B cell (primary cell): Measurements from ENCODE around the gene ARRB1. TPM values are rescaled to one million over a fixed set of nuclear protein-coding genes. Genes with fewer than 3 reads are reported as not detected.
A peak's percentile ranks its signal among the peaks of the same experiment; 100 is the strongest.

Experiments
- ATAC-seq: fragments of 200-7000 bp; cut with Tn5 transposase; one replicate; pipeline ENCODE4 v1.10.0; 2021; ENCODE audit warnings: low read depth, mild to moderate bottlenecking, moderate number of reproducible peaks, moderate library complexity
- CTCF ChIA-PET: fragments of 350-600 bp; sonication (Branson Sonifier 250); formaldehyde crosslinking; loops from one replicate; lab custom pipeline; 2021; ENCODE audit warnings: antibody characterized with exemption, inconsistent platforms; lab: Charles Lee
- POLR2A ChIA-PET: fragments of 350-600 bp; sonication (Branson Sonifier 250); formaldehyde crosslinking; loops from one replicate; lab custom pipeline; 2021; ENCODE audit warnings: antibody characterized with exemption; lab: Charles Lee
- DNase-seq: peaks from one replicate; pipeline ENCODE4 v3.0.0; 2013
- H2AFZ ChIP-seq: 2 replicates; pipeline ENCODE4 v1.6.1; 2012; ENCODE audit warnings: mild to moderate bottlenecking, low read depth, low read length; ENCODE audit not compliant: insufficient read depth, poor library complexity, severe bottlenecking
- H3K27ac ChIP-seq, 2 donors: 1 replicate in 1 of 2; 2 replicates in 1 of 2; pipeline ENCODE4 v1.5.1; 2012 to 2013; ENCODE audit warnings: low read length in 2 of 2, mild to moderate bottlenecking in 2 of 2, moderate library complexity in 1 of 2
- H3K27me3 ChIP-seq, 4 experiments: fragments of 200-600 bp in 1 of 4; sonication (generic) in 1 of 4; replicated peaks in 1 of 4; 1 replicate in 2 of 4; 2 replicates in 2 of 4; pipeline versions ENCODE4 v1.6.1 to v1.7.0; 2013 to 2016; ENCODE audit warnings: low read length in 3 of 4, mild to moderate bottlenecking in 2 of 4, mixed read lengths in 1 of 4, moderate library complexity in 1 of 4; ENCODE audit not compliant: insufficient read depth in 4 of 4, control insufficient read depth in 3 of 4; ENCODE audit errors: control extremely low read depth in 1 of 4
- H3K36me3 ChIP-seq, 2 experiments: replicated peaks in 1 of 2; 1 replicate in 1 of 2; 2 replicates in 1 of 2; pipeline versions ENCODE4 v1.6.1 to v1.7.1; 2013; ENCODE audit warnings: low read length in 1 of 2; ENCODE audit not compliant: insufficient read depth in 2 of 2, control insufficient read depth in 1 of 2; ENCODE audit errors: control extremely low read depth in 1 of 2, extremely low read depth in 1 of 2
- H3K4me1 ChIP-seq, 2 donors: fragments of 200-600 bp in 1 of 2; sonication (generic) in 1 of 2; 1 replicate in 1 of 2; 2 replicates in 1 of 2; pipeline versions ENCODE4 v1.5.1 to v1.6.1; 2013 to 2017; ENCODE audit warnings: low read length in 2 of 2; ENCODE audit not compliant: control insufficient read depth in 2 of 2, insufficient read depth in 2 of 2
- H3K4me2 ChIP-seq: replicated peaks from 2 replicates; pipeline ENCODE3; 2012; ENCODE audit warnings: mild to moderate bottlenecking, low read depth, low read length; ENCODE audit not compliant: poor library complexity, severe bottlenecking
- H3K4me3 ChIP-seq, 5 experiments: fragments of 200-600 bp in 1 of 5; sonication (generic) in 1 of 5; 1 replicate in 3 of 5; 2 replicates in 2 of 5; pipeline versions ENCODE4 v1.5.1 to v1.7.0; 2011 to 2016; ENCODE audit warnings: low read length in 4 of 5, mild to moderate bottlenecking in 4 of 5, low read depth in 2 of 5, control low read depth in 1 of 5, moderate library complexity in 1 of 5; ENCODE audit not compliant: insufficient read depth in 1 of 5; ENCODE audit errors: control extremely low read depth in 1 of 5, extremely low read depth in 1 of 5
- H3K79me2 ChIP-seq: fragments of 200-600 bp; sonication (generic); one replicate; pipeline ENCODE4 v1.6.0; 2016; ENCODE audit warnings: low read length; ENCODE audit not compliant: control insufficient read depth, insufficient read depth
- H3K9ac ChIP-seq: fragments of 200-600 bp; sonication (generic); 2 replicates; pipeline ENCODE4 v1.6.1; 2017; ENCODE audit warnings: mild to moderate bottlenecking, low read length, moderate library complexity
- H3K9me3 ChIP-seq, 3 donors: one replicate each; pipeline versions ENCODE4 v1.6.1 to v1.7.1; 2013; ENCODE audit warnings: low read length in 2 of 3; ENCODE audit not compliant: control insufficient read depth in 2 of 3, insufficient read depth in 1 of 3; ENCODE audit errors: control extremely low read depth in 1 of 3
- H4K20me1 ChIP-seq: 2 replicates; pipeline ENCODE4 v1.6.0; 2012; ENCODE audit warnings: mild to moderate bottlenecking, low read length; ENCODE audit not compliant: insufficient read depth, control insufficient read depth, poor library complexity, severe bottlenecking
- H3K27ac Mint-ChIP-seq: one replicate; pipeline ENCODE4 v1.8.0; 2021; ENCODE audit warnings: mixed read lengths
- H3K27me3 Mint-ChIP-seq: one replicate; pipeline ENCODE4 v1.8.0; 2021; ENCODE audit warnings: mixed read lengths
- H3K4me1 Mint-ChIP-seq: one replicate; pipeline ENCODE4 v1.8.0; 2021; ENCODE audit warnings: mixed read lengths
- H3K4me3 Mint-ChIP-seq: one replicate; pipeline ENCODE4 v1.8.0; 2021; ENCODE audit warnings: mixed read lengths
- H3K9me3 Mint-ChIP-seq: one replicate; pipeline ENCODE4 v1.8.0; 2022; ENCODE audit warnings: mixed read lengths; ENCODE audit not compliant: insufficient read depth
- CTCF ChIP-seq: fragments of 200-600 bp; IDR thresholded peaks from one replicate; pipeline ENCODE4 v1.8.0; 2022; ENCODE audit warnings: antibody characterized with exemption, mild to moderate bottlenecking
- EZH2 ChIP-seq: IDR thresholded peaks from 2 replicates; pipeline ENCODE4 v1.6.1; 2012; ENCODE audit warnings: borderline replicate concordance, low read depth, mild to moderate bottlenecking, moderate library complexity, low read length; ENCODE audit not compliant: insufficient read depth, poor library complexity, severe bottlenecking
- WGBS: methylation state at CpG from one replicate; pipeline ENCODE4 v1.1.5; 2013; ENCODE audit warnings: missing lambda C conversion rate; ENCODE audit not compliant: insufficient coverage; 5-methylcytosine and 5-hydroxymethylcytosine counted together
- intact Hi-C: fragments of 100-400 bp; cut with micrococcal nuclease; formaldehyde crosslinking; loops from one replicate; pipeline ENCODE4 v1.10.0; 2022
- polyA plus RNA-seq: library from polyadenylated mRNA; depleted of rRNA; stranded (reverse); fragments of >200 nt; gene quantifications from 2 replicates; pipeline ENCODE4 v1.2.3, GENCODE V29; 2012
- total RNA-seq, 2 donors: library from RNA; stranded (reverse); fragments of 120-200 nt in 1 of 2; gene quantifications; 1 replicate in 1 of 2; 2 replicates in 1 of 2; pipeline versions ENCODE4 v1.2.3 to v1.2.4, GENCODE V29; 2013 to 2022

Gene ARRB1
- total and polyA plus RNA-seq, 2 donors (not counting 1 experiment from before 2014, with no cell fraction given): 1.0 to 1.9 TPM

GRCh38 chr11:75272391-75272790 lies 79.1 kb downstream of the ARRB1 start:
- no peak for DNase-seq
- 76% methylated on average over 5 of the region's 5 CpGs for WGBS
- POLR2A ChIA-PET: no interaction called here
- H3K27ac ChIP-seq: no peak overlapping the region
- H3K4me3 ChIP-seq: no peak overlapping the region
- peak overlapping the region; percentile 36 for H2AFZ ChIP-seq
- intact Hi-C loops: no loop called here
- no peaks in the 10 kb centered on the region for H4K20me1 ChIP-seq
- H3K36me3 ChIP-seq: no peaks in the 10 kb centered on the region
- Mint-ChIP-seq H3K4me1 (peaks cover 20% of the 10 kb centered on the region), H3K9me3 (no peaks in the 10 kb centered on the region), H3K27me3 (no peaks in the 10 kb centered on the region), H3K4me3 (no peak overlapping the region), H3K27ac (no peak overlapping the region)
- H3K4me2 ChIP-seq: peak overlapping the region; percentile 31
- no peak overlapping the region for H3K9ac ChIP-seq
- TF ChIP-seq CTCF (no peak), EZH2 (no peak)
- peaks cover 16 to 18% of the 10 kb centered on the region in 2 donors for H3K4me1 ChIP-seq
- CTCF ChIA-PET: interaction anchor here (2.3 to 13.0 kb wide), 6 partner anchors 8 to 342 kb away, joined by 9 to 199 read pairs (median 18); no protein-coding TSS in a partner anchor
- no peaks in the 10 kb centered on the region for H3K27me3 ChIP-seq
- H3K79me2 ChIP-seq: no peaks in the 10 kb centered on the region
- no peaks in the 10 kb centered on the region for H3K9me3 ChIP-seq
- no peak for ATAC-seq

- no peak for TF ChIP-seq CTCF
- no peak overlapping the region for H2AFZ ChIP-seq
- no peak overlapping the region for H3K4me3 ChIP-seq
- CTCF ChIA-PET: interaction anchor here (0.9 to 13.0 kb wide), 10 partner anchors 9 to 342 kb away, joined by 3 to 199 read pairs (median 10); no protein-coding TSS in a partner anchor
- ATAC-seq (no peak), DNase-seq (no peak)
- WGBS: 78% methylated on average over 4 of the region's 6 CpGs
- H3K27ac ChIP-seq: no peak overlapping the region
- intact Hi-C loops: no loop called here
- H3K9me3 ChIP-seq: no peaks in the 10 kb centered on the region
- H3K9me3 Mint-ChIP-seq: no peaks in the 10 kb centered on the region
- no peaks in the 10 kb centered on the region for H3K79me2 ChIP-seq
- POLR2A ChIA-PET: no interaction called here
- no peak overlapping the region for H3K4me2 ChIP-seq
- H3K27me3 ChIP-seq: no peaks in the 10 kb centered on the region
- no peak overlapping the region for H3K4me3 Mint-ChIP-seq
- H3K4me1 Mint-ChIP-seq: peaks cover 18% of the 10 kb centered on the region
- no peak overlapping the region for H3K27ac Mint-ChIP-seq
- no peak overlapping the region for H3K9ac ChIP-seq
- H3K4me1 ChIP-seq: peaks cover 16 to 17% of the 10 kb centered on the region in 2 donors
- no peaks in the 10 kb centered on the region for H3K36me3 ChIP-seq
- H3K27me3 Mint-ChIP-seq: no peaks in the 10 kb centered on the region
- no peaks in the 10 kb centered on the region for H4K20me1 ChIP-seq
These were observed 79.7 kb downstream of the ARRB1 start for GRCh38 chr11:75271730-75272129.
